ENCODE measurements around the gene TXNRD2. TPM values are rescaled to one million over a fixed set of nuclear protein-coding genes. Genes with fewer than 3 reads are reported as not detected.

The TXNRD2 gene
- total and polyA plus RNA-seq, 10 of the 15 experiments (the other 5 are each of a cell fraction or from before 2014, with no cell fraction given): 1.6 to 26.0 (median 13.9) TPM

GRCh38 chr22:19895160-19895849 lies 46.3 kb downstream of the TXNRD2 start (continued):
- TF ChIP-seq RAD21 (IDR thresholded peaks at IDR 0.05; ENCODE audit: insufficient read depth, low read depth, low read length) (no peak), MXI1 (IDR thresholded peaks at IDR 0.05; ENCODE audit: low read depth, low read length) (no peak), POU2F2 (IDR thresholded peaks at IDR 0.05; ENCODE audit: borderline replicate concordance, low read depth, low read length) (no peak), BMI1 (IDR thresholded peaks at IDR 0.05; ENCODE audit: borderline replicate concordance) (no peak), ZNF274 (IDR thresholded peaks at IDR 0.05; ENCODE audit: insufficient read depth, insufficient read length) (no peak)

GRCh38 chr22:19893363-19893762 lies 48.3 kb downstream of the TXNRD2 start:
- CTCF ChIA-PET: no interaction called here
- Histone ChIP-seq H3K27ac (ENCODE audit: control insufficient read depth, insufficient read depth) (no peak overlapping the region), H3K9me3 (replicated peaks; ENCODE audit: control insufficient read depth, insufficient read depth, low read length) (no peaks in the 10 kb centered on the region), H3K4me2 (ENCODE audit: control insufficient read depth, insufficient read depth) (no peak overlapping the region), H3K27me3 (replicated peaks in 1 of 2; ENCODE audit: control insufficient read depth in 2 of 2, insufficient read depth in 2 of 2, low read length in 1 of 2) (no peaks in the 10 kb centered on the region), H3K36me3 (ENCODE audit: control insufficient read depth in 2 of 2, insufficient read depth in 2 of 2, low read length in 1 of 2) (no peaks in the 10 kb centered on the region), H3K79me2 (ENCODE audit: control insufficient read depth, insufficient read depth, low read length) (no peaks in the 10 kb centered on the region), H3K9ac (ENCODE audit: control insufficient read depth, insufficient read depth, low read length) (no peak overlapping the region), H3K4me1 (ENCODE audit: control insufficient read depth, insufficient read depth, low read length) (peaks cover 20% of the 10 kb centered on the region), H3K4me3 (no peak overlapping the region), H2AFZ (ENCODE audit: control insufficient read depth, low read depth, low read length) (no peak overlapping the region), H4K20me1 (ENCODE audit: control insufficient read depth, insufficient read depth) (no peaks in the 10 kb centered on the region)
- POLR2A ChIA-PET: no interaction called here
- in situ Hi-C loops (cut with MboI): no loop called here
- no TSS peak for BruUV-seq (replicated peaks)
- FAIRE-seq (no peak), ATAC-seq (no peak), DNase-seq (ENCODE audit: low read depth, low spot score) (no peak)
- WGBS (ENCODE audit: insufficient coverage, insufficient replicate concordance, low lambda C conversion rate, missing lambda C conversion rate): 88% methylated on average over 15 of the region's 15 CpGs
- intact Hi-C loops (cut with micrococcal nuclease; ENCODE audit: unreplicated experiment): no loop called here
- RAD21 ChIA-PET (ENCODE audit: unreplicated experiment): no interaction called here
- SMC1A ChIA-PET (ENCODE audit: uncharacterized antibody, unreplicated experiment): no interaction called here
- TF ChIP-seq ZNF24 (IDR thresholded peaks at IDR 0.05) (no peak), TARDBP (IDR thresholded peaks at IDR 0.05; ENCODE audit: borderline replicate concordance) (no peak), HDAC6 (IDR thresholded peaks at IDR 0.05; ENCODE audit: unreplicated experiment) (no peak), MTA3 (IDR thresholded peaks at IDR 0.05; ENCODE audit: borderline replicate concordance, low read length) (no peak), POLR2AphosphoS2 (IDR thresholded peaks at IDR 0.05; ENCODE audit: low read depth, low read length) (no peak), IRF5 (IDR thresholded peaks at IDR 0.05; ENCODE audit: borderline replicate concordance) (no peak), IRF3 (IDR thresholded peaks at IDR 0.05) (no peak), ZBTB4 (CRISPR knock-in tag; IDR thresholded peaks at IDR 0.05) (no peak), CEBPZ (IDR thresholded peaks at IDR 0.05; ENCODE audit: low read depth, low read length) (no peak)
